Stomach (tissue), 4 donors: ENCODE results near the gene LUZP2.

Experiments used
- EP300 ChIP-seq: sonication (generic); formaldehyde crosslinking; IDR thresholded peaks from one replicate; pipeline ENCODE4 v1.6.1; 2017; ENCODE audit warnings: antibody characterized with exemption
- POLR2A ChIP-seq, 4 donors: fragments of 450-650 bp; IDR thresholded peaks; one replicate each; pipeline ENCODE4 v1.6.1; 2016; ENCODE audit warnings: antibody characterized with exemption in 4 of 4, control low read depth in 2 of 4, mild to moderate bottlenecking in 1 of 4, moderate library complexity in 1 of 4
- TF ChIP-seq, protein P1 (sequence below), 7 experiments: fragments of 450-650 bp in 4 of 7; fragments of 200-600 bp in 3 of 7; sonication (generic) in 3 of 7; IDR thresholded peaks; one replicate each; pipeline ENCODE4 v1.5.1; 2016 to 2019; ENCODE audit warnings: antibody characterized with exemption in 7 of 7, control low read depth in 2 of 7, mild to moderate bottlenecking in 1 of 7

GRCh38 chr11:24773322-24773721, 276.5 kb downstream of the LUZP2 start:
- TF ChIP-seq, protein P1, sequence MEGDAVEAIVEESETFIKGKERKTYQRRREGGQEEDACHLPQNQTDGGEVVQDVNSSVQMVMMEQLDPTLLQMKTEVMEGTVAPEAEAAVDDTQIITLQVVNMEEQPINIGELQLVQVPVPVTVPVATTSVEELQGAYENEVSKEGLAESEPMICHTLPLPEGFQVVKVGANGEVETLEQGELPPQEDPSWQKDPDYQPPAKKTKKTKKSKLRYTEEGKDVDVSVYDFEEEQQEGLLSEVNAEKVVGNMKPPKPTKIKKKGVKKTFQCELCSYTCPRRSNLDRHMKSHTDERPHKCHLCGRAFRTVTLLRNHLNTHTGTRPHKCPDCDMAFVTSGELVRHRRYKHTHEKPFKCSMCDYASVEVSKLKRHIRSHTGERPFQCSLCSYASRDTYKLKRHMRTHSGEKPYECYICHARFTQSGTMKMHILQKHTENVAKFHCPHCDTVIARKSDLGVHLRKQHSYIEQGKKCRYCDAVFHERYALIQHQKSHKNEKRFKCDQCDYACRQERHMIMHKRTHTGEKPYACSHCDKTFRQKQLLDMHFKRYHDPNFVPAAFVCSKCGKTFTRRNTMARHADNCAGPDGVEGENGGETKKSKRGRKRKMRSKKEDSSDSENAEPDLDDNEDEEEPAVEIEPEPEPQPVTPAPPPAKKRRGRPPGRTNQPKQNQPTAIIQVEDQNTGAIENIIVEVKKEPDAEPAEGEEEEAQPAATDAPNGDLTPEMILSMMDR (IDR thresholded peaks at IDR 0.05) = no peak
- no peak for TF ChIP-seq EP300
- no peak for TF ChIP-seq POLR2A (IDR thresholded peaks at IDR 0.05)
